IPS-18c (cell line): ENCODE results near the gene GAS1.
A peak's percentile ranks its signal among the peaks of the same experiment; 100 is the strongest.

Experiments
- H3K4me3 ChIP-seq: 2 replicates; pipeline ENCODE4 v1.7.0; 2013; ENCODE audit warnings: low read depth, mild to moderate bottlenecking, low read length, moderate library complexity; ENCODE audit not compliant: insufficient read depth
- H3K9me3 ChIP-seq: one replicate; pipeline ENCODE4 v1.6.1; 2013; ENCODE audit warnings: mild to moderate bottlenecking, low read length, moderate library complexity; ENCODE audit not compliant: control insufficient read depth, insufficient read depth

The GAS1 gene

GRCh38 chr9:86943201-86944113 lies 3.8 kb downstream of the GAS1 start:
- peak overlapping the region; percentile 31 for H3K4me3 ChIP-seq

DNA sequence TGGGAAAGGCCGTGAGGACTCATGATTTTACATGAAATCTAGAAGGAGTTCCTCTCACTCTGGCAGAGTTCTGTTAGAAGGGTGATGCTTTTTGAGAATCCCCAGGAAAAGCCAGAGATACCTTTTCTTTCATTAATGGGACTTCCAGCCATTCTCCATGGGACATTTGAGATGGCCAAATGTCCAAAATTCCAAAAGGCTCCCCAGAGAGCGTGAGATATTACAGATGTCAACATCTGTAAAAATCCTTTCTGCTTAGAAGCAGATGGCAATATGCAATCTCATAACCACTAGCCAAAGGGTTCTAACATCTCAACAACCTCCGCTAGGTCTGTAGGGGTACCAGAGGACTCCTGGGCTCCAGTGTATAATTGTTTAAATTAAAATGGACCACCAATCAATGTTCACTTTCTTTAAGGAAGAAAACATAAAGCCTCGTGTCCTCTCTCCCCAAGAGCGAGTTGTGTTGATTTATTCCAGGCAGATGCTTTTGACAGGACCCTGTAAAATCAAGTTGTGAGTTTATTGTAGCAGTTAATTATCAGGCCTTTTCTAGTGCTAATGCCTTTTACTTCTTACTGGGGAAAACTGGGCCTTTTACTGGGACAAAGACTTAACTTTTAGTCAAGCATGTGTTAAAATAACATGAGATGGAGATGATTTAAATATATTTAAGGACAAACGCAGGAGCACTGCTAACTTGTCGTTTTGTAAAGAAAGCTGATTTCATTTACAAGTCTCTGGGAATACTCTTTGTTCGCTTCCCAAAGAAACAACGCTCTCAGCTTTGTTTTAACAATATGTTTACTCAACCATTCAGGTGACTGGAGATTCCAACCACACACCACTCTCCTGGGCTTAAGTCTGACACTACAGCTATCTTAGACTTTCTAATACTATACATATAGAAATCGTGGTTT lies 4.8 kb downstream of the GAS1 start:
- peak overlapping the region; percentile 31; the same call in 1 of the 2 replicates for H3K4me3 ChIP-seq
- H3K9me3 ChIP-seq: no peaks in the 10 kb centered on the region

More at GRCh38 chr9:86943201-86944113, 3.8 kb downstream of the GAS1 start:
- no peaks in the 10 kb centered on the region for H3K9me3 ChIP-seq

- Histone ChIP-seq H3K4me3 (no peak overlapping the region), H3K9me3 (no peaks in the 10 kb centered on the region)
These were observed 6.1 kb downstream of the GAS1 start for GRCh38 chr9:86941197-86941596.

- Histone ChIP-seq H3K9me3 (no peaks in the 10 kb centered on the region), H3K4me3 (no peak overlapping the region)
These were observed 6.5 kb downstream of the GAS1 start for GRCh38 chr9:86940774-86941173.

- Histone ChIP-seq H3K9me3 (no peaks in the 10 kb centered on the region), H3K4me3 (no peak overlapping the region)
These were observed 7.4 kb downstream of the GAS1 start for GRCh38 chr9:86939891-86940290.

- H3K4me3 ChIP-seq: no peak overlapping the region
These were observed 8.0 kb downstream of the GAS1 start for GRCh38 chr9:86939321-86939720.

GRCh38 chr9:86938780-86939179 lies 8.5 kb downstream of the GAS1 start:
- no peaks in the 10 kb centered on the region for H3K9me3 ChIP-seq
- no peak overlapping the region for H3K4me3 ChIP-seq

More at GRCh38 chr9:86939321-86939720, 8.0 kb downstream of the GAS1 start:
- no peaks in the 10 kb centered on the region for H3K9me3 ChIP-seq

- H3K9me3 ChIP-seq: no peaks in the 10 kb centered on the region
- no peak overlapping the region for H3K4me3 ChIP-seq
These were observed 21.2 kb downstream of the GAS1 start for GRCh38 chr9:86926145-86926544.

DNA sequence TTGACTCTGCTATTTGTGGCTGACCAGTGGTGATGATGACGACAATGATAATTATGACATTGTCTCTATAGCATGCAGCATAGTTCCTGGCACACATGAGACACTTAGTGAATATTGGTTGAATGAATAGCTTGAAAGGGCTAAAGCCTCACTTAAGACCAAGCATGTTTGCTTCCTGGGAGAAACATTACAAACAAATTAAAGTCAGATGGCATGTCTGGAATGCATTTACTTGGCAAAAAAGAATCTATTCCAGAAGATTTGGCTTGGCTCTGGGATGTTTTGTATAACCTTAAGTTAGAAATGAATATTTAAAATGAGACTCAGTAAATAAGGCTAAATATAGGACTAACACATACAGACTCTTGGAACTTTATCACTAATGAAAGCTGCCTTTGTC lies 21.6 kb downstream of the GAS1 start:
- H3K9me3 ChIP-seq: no peaks in the 10 kb centered on the region
- H3K4me3 ChIP-seq: no peak overlapping the region

- H3K4me3 ChIP-seq: no peak overlapping the region
- no peaks in the 10 kb centered on the region for H3K9me3 ChIP-seq
These were observed 23.1 kb downstream of the GAS1 start for GRCh38 chr9:86924206-86924605.

DNA sequence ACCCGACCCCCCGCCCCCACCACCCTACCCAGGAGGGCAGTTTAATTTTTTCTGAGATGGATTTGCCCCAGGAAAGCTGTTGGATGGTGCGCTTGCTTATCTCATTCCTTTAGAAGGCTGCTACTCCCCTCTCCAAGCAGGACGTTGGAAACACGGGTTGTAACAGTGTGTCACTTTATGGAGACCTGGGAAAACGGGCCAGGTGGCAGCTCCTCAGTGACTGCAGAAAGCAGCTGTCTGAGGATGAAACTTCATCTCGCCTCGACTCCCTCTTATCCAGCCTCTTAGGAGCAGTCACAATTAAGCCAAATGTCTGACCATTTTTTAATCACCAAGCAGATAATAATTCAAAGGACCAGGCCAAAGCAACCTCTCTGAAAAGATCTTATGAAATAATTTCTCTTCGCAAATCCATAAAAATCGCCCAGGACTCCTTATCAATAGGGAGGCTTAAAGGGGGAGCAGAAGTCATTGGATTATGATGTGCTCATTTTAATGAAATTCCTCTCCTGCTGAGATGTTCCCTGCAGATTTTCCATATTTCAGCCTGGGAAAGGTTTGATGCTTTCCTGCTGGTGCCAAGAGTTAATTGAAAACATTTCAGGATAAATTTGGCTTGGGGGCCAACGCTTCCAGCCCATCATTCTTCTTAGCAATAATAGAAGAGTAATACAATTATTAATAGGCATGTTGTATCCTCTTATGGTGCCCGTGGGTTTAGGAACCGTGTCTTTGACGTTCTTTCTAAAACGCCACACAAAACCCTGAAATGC lies 26.0 kb downstream of the GAS1 start:
- H3K4me3 ChIP-seq: no peak overlapping the region
- no peaks in the 10 kb centered on the region for H3K9me3 ChIP-seq

DNA sequence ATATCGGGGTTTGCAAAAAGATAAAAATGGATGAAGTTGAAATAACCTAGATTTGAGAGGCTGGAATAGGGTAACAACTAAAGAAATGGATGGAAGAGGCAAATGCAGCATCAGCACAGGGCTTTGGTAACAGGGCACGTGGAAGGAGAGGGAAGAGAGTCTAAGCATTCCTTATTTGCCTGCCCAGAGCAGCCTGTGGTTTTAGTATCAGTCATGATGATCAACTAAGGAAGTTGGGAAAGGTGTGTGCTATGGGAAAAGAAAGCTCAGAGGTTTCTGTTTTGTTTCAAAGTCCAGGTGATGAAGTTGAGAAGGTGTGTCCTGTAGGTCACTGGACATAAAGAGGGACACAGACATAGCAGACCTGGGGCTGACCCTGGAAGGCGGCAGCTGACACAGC lies 28.8 kb downstream of the GAS1 start:
- Histone ChIP-seq H3K9me3 (no peaks in the 10 kb centered on the region), H3K4me3 (no peak overlapping the region)

- Histone ChIP-seq H3K4me3 (no peak overlapping the region), H3K9me3 (peaks cover 5% of the 10 kb centered on the region)
These were observed 35.1 kb downstream of the GAS1 start for GRCh38 chr9:86912210-86912609.

GRCh38 chr9:86909388-86909787 lies 37.9 kb downstream of the GAS1 start:
- H3K4me3 ChIP-seq: no peak overlapping the region
- peaks cover 5% of the 10 kb centered on the region for H3K9me3 ChIP-seq

GRCh38 chr9:86908261-86908660 lies 39.0 kb downstream of the GAS1 start:
- H3K4me3 ChIP-seq: no peak overlapping the region
- peaks cover 5% of the 10 kb centered on the region for H3K9me3 ChIP-seq

DNA sequence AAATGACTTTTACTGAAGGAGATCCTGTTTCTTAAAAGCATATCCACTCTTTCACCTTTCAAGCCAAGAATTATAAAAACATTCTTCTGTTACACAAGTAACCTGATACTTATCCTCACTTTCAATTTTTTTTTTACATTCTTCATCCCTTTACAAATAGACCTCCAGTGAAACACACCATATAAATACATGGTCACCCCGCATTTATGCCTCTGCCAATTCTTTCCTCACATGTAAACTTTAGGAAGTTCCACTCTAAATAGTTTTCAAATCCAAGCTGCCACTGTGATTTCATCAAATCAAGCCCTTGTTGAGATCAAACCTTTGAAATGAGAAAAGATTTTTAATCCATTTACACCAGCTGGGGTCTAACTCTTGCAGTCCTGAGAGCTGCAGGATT lies 40.0 kb downstream of the GAS1 start:
- Histone ChIP-seq H3K4me3 (no peak overlapping the region), H3K9me3 (peaks cover 5% of the 10 kb centered on the region)

- Histone ChIP-seq H3K9me3 (no peaks in the 10 kb centered on the region), H3K4me3 (peak overlapping the region; percentile 64; the same call in 1 of the 2 replicates)
These were observed 43.6 kb downstream of the GAS1 start for GRCh38 chr9:86903734-86904085.
